Measurements from ENCODE around the gene SEC14L1. TPM values are rescaled to one million over a fixed set of nuclear protein-coding genes. Genes with fewer than 3 reads are reported as not detected.
"Not testable (repeated sequence)": the region's sequence is repeated elsewhere in the genome, so short reads cannot be mapped to it uniquely, and the experiment has no call there.

SEC14L1 gene
- total RNA-seq, 1 donor from 2014 or later: 637 TPM

DNA sequence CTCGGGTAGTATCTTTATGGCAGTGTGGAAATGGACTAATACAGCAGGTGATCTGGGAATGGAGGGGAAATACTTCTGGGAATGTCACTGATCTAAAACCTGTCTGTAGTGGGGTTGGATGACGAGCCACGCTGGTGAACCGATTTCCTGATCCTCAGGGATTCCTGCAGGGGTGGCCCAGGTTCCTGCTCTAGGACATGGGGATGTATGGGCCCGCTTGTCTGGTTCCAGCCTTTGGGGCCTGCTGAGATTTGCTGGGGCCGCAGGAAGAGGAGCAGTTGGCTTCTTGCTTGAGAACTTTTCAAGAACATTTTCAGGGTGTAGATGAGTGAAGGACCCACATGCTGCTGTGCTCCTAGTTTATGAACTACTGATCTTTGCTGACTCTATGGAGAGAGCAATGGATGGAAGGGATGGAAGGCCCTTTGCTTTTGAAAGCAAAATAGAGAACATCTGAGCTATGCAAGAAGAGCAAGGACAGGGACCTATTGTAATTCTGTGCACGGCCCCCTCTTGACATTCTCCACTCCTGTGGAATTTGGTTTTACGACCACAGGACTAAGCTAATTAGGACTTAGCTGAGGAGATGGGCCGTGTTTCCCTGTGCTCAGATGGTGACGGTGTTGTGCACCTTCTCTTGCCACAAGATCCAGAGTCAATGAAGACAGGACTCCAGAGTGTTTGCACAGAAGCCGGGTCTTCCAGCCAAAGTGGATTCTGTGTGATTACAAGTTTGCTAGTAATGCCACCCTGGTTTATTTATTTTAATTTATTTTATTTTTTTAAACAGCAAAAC, 90.5 kb downstream of the SEC14L1 start:
- no peak for DNase-seq (ENCODE audit: extremely low read depth, low read depth, low spot score)

DNA sequence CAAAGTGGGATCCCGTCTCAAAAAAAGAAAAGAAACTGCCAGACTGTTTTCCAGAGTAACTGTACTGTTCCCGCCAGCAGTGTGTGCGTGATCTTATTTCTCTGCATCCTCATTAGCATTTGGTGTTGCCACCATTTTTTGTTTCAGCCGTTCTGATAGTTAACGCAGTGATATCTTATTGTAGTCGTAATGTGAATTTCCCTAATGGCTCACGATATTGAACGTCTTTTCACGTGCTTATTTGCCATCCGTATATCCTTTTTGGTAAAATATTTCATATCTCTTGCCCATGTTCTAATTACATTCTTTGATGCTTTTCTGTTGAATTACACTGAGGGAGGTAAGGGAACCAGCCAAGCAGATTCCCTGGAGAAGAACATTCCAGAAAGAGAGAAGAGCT, 92.4 kb downstream of the SEC14L1 start:
- no peak for DNase-seq (ENCODE audit: extremely low read depth, low read depth, low spot score)

DNA sequence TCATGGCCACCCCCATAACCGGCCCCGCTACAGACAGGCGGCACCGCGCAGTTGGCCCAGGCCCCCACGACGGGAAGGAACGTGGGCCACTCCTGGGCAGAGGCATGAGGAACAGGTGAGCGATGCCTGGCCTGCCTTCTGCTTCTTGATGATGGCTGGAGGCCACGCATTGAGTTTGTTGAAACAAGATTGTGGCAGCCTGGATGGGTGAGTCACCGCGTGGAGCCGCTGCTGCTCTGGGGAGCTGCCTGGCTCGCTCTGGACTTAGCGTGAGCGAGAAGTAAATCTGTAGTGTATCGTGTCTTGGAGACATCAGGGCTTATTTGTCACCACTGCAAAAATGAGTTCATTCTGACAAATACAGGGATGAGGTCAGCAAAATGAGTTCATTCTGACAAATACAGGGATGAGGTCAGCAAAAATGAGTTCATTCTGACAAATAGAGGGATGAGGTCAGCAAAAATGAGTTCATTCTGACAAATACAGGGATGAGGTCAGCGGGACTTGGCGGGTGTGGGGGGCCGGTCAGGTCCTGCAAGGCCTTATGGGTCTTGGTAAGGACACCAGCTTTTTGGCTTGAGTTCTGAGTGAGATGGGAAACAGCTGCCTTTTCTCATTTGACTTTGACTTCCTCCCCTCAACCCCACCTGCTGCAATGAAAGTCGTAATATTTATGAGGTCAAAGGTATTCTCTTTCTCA, 93.0 kb downstream of the SEC14L1 start:
- DNase-seq (ENCODE audit: extremely low read depth, low read depth, low spot score): peak; percentile 60

DNA sequence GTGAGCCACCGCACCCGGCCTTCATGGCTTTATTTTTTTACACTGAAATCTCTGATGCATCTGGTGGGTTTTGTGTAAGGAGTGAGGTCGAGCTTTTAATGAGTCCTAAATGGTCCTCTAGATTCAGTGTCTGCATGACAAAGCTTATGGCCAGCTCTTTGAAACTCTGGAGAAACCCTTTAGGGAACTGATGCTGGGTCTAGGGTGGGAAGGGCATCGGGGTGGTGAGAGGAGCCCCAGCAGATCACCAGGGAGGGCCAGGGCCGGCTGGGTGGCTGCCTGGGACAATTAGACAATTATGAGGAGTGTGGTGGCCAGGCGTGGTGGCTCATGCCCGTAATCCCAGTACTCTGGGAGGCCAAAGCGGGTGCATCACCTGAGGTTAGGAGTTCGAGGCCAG, 93.9 kb downstream of the SEC14L1 start:
- DNase-seq (ENCODE audit: extremely low read depth, low read depth, low spot score): no peak

DNA sequence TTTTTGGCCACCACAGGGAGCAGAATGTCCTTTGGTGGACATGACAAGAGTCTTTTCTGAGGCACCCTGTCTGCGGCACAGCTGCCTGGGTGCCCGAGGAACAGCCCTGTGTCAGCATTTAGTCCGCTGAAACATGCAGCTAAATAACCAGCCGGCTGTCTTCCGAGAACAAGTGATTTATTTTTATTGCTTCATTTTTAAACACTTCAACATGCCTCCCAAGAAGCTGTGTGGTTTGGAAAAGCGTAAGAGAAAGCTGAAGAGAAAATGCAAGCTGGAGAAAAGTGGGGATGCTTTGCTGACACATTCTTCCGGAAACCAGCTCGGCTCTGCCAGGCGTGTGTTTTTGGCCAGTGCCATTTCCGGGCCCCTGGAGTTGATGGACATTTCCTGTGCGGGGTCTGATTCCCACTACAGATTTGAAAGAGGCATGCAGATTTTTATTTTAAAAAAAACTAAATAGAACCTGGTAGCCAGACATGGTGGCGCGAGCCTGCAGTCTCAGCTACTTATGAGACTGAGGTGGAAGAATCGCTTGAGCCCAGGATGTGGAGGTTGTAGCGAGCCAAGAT, 94.7 kb downstream of the SEC14L1 start:
- DNase-seq (ENCODE audit: extremely low read depth, low read depth, low spot score): peak; percentile 37

DNA sequence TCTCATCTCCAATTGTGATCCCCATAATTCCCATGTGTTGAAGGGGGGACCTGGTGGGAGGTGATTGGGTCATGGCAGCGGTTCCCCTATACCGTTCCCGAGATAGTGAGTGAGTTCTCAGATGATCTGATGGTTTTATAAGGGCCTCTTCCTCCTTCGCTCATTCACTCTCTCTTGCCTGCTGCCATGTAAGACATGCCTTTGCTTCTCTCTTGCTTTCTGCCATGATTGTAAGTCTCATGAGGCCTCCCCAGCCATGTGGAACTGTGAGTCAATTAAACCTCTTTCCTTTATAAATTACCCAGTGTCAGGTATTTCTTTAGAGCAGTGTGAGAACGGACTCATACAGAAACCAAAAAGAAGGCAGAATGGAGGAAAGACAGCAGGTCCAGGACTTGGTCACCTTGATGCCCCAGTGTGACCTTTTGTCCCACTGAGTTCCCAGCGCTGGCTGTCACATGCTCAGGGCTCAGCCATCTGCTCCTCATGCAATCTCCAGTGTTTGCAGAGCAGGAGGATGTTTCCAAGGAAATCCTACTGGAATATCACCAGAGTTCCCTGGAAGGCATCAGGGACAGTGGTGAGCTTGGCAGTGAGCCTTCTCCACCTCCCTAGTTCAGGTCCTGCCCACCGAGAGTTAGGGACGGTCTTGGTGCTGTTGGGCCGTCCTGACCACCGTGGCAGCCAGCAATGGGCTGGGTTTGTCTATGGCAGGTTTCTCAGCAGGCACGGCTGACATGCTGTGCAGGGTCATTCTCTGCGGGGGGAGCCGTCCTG, 96.7 kb downstream of the SEC14L1 start:
- no peak for DNase-seq (ENCODE audit: extremely low read depth, low read depth, low spot score)

DNA sequence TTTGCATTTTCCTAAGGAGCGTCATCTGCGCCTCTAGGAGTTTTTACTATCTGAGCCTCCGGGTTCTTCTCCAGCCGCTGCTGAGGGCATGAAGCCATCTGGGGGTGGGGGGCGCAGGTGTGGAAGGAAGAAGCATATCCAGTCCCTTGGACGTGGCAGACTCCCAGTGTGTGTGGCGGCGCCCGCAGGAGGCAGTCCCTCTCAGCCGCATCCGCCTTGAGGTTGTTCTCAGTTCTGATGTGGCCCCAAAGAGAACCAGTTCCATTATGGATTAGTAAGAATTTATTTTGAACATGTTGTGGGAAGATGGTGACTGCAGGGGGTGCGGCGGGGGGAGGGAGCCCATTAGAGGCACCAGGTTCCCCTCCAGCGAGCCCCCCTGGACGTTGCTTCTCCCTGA, 100.2 kb downstream of the SEC14L1 start:
- DNase-seq (ENCODE audit: extremely low read depth, low read depth, low spot score): no peak

DNA sequence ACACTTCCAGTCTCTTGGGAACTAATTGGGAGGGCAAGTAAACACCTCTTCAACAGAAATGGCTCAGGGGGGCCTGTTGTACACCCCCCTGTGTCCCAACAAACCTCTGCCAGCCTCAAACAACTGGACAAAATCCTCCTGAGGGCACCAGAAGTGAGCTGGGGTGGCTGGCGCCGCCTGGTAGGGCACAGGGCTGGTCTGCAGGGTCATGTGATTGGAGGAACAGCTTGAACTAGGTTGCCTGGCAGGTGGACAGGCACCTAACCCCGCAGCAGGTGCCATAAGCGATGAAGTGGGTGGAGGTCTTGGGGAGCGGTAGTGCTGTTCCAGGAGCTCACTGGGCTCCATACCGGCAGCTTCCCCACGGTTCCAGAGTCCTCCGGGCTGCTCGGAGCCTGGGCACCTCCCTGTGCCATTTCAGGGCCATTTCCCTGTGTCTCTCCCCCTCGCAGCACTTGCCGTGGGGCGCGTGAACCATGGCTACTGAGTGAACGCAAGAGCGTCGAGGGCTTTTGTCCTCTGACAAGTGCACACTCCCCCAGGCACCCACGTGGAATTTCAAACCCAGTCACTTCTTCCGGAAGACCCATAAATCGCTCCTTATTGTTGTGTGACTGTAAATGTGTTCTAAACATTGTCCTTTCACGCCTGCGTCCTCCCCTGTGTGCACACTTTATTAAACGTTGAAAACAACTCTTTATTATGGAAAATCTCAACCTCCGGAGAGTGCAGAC, 101.5 kb downstream of the SEC14L1 start:
- no peak for DNase-seq (ENCODE audit: extremely low read depth, low read depth, low spot score)

DNA sequence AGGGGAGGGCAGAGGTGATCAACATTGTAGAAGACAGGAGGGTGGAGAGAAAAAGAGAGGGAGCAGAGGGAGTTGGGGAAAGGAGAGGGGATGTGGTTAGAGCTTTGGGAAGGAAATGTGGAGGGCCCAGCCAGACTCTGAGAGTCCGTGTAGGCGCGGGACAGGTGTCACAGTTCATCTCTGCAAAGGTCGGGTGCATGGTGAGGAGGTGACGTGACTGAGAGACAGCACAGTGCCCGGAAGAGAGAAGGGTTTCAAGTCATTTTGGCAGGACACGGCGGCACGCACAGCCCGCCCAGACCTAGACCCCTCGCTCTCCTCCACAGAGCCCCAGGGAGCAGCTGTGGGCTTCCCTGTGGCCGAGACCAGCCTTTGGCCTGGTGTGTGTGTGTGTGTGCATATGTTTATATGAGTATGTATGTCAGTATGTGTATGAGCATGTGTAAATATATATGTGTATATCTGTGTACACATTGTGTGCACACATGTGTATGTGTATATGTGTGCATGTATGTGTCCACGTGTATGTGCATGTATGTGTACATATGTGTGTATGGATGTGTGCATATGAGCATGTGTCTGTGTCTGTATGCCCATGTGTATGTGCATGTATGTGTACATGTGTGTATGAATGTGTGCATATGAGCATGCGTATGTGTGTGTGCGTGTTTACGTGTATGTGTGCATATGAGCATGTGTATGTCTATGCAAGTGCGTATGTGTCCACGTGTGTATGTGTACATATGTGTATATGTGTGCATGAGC, 104.6 kb downstream of the SEC14L1 start:
- no peak for DNase-seq (ENCODE audit: extremely low read depth, low read depth, low spot score)

DNA sequence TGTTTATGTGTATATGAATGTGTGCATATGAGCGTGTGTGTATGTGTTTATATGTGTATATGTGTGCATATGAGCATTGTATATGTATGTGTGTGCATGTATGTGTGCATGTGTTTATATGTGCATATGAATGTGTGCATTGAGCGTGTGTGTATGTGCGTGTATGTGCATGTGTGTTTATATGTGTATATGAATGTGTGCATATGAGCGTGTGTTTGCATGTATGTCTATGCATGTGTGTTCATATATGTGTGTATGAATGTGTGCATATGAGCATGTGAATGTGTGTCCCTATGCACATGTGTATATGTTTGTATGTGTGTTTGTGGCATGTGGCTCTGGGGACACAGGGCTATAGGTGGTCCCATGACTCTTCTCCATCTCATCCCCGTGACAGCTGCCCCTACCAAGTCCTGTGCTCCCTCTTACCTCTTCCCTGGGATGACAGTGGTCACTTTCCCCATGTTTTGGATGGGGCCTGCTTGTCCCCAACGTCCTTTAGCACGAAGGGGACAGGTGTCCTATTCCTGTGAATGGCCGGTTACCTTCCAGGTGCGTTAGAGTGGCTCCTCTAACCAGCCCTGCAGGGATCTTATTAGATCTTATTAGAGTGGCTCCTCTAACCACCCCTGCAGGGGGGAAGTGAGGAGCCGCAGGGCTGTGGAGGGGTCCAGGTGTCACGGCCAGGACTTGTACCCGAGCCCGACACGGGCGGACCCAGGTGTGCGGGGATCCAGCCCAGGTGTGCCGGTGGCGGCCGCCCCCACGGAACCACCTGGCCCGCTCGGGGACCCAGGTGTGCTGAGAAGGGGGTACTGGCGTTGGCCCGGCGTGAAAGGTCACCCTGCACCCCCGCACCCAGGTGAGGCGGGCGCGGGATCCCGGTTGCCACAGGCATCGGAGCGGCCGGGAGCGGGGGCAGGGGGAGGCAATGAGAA, 105.6 kb downstream of the SEC14L1 start:
- DNase-seq (ENCODE audit: extremely low read depth, low read depth, low spot score): no peak

DNA sequence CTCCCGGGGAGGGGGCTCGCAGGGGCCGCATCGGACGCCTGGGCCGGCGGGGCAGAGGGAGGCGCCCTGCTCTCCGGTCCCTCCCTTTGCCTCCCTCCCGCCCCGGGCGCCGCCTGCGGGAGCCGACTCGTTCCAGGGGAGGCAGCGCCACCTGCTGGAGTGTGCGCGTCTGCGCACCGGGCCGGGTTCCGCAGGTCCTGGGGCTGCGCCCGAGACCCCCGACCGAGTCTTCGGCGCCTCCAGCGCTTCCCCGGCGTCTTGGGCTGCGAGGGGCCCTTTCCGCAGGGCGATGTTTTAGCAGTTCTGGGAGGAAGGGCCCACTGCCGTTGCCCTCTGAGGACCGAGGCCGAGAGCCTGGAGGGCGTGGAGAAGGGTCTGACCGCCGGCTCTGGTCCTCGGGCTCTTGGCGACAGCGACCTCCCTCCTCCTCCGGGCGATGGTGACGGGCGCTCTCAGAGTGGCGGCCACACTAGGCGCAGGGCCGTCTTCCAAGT, 106.3 kb downstream of the SEC14L1 start:
- DNase-seq (ENCODE audit: extremely low read depth, low read depth, low spot score): no peak

DNA sequence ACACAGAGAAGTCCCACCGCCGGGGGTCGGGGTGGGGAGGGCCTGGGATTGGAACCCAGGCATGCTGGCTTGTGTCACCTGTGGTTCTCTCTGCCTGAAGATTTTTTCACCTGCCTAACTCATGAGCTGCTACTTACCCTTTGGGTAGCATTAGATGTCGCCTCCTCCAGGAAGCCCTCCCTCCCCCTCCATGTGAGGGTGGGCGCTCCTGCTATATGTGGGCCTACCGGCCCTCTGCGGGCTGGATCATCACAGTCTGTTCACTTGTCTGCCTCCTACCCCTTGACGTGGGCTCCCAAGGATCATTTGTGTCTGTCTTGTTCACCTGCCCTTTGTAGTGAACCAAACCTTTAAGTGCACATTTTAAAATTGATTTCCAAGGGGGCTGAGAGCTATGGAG, 106.8 kb downstream of the SEC14L1 start:
- no peak for DNase-seq (ENCODE audit: extremely low read depth, low read depth, low spot score)

DNA sequence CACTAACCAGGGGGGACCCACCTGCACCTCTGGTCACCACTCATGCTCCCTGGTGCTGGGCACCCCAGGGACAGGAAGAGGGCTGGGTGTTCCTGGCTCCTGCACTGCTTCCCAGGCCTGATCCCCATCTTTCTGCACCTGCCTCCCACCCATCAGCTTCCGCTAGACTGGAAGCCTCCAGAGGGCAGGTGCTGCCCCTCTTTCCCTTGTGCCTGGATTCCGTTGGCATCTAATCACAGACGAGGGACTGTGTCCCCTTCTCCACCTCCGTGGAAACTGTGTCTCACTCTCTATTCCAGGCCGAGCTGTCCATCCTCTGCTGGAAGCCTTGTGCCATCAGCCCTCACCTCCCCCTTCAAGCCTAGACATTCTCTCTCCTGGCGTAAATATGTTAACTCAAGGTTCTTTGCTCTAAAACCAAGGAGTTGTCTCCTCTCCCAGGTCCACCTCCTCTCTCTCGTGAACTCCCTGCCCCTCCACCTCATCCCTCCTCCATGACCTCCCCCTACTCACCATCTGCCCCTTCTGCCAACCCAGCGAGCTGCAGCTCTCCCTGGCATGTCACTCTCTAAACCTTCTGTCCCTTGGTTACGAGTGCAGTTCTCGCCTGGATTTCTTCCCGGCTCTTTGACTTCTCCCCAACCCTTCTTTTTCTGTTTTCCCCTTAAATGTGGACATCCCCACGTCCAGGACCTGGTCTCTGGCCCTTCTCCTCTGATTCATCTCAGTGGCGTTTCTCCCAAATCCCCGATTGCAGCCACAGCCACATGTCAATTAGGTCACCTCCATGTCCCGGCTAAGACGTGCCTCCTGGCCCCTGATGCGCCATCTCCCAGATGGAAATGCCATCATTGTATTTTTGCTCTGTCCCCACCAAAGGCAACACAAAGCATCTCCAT, 107.7 kb downstream of the SEC14L1 start:
- no peak for DNase-seq (ENCODE audit: extremely low read depth, low read depth, low spot score)

DNA sequence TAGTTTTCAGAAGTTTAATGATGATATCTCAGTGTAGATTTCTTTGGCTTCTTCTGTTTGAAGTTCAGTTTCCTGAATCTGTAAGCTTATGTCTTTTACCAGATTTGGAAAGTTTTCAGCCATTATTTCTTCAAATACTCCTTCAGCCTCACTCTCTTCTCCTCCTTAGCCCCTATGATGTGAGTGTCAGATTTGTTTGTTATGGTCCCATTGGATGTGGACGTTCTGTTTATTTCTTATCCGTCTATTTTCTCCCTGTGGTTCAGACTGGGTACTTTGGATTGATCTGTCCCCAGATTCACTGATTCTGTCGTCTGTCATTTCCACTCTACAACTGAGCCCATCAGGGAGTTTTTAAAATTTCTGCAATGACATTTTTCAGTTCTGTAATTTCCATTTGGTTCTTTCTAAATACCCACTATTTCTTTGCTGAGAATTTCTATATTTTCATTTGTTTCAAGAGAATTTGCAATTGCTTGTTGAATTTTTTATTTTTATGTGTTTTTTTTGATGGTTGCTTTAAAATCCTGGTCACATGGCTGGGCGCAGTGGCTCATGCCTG, 110.9 kb downstream of the SEC14L1 start:
- no peak for DNase-seq (ENCODE audit: extremely low read depth, low read depth, low spot score)

DNA sequence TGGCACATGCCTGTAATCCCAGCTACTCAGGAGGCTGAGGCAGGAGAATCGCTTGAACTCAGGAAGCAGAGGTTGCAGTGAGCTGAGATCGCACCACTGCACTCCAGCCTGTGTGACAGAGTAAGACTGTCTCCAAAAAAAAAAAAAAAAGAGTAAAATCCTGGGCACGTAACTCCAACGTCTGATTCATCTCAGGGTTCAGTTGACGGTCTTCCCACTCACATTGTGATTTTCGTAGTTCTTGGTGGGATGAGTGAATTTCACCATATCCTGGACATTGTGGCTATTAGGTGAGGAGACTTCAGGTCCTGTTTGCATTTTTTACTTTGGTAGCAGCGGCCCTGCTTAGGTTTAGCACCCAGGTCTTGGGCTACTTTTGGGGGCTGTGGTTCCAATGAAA, 111.5 kb downstream of the SEC14L1 start:
- not testable (repeated sequence) for DNase-seq (ENCODE audit: extremely low read depth, low read depth, low spot score)

DNA sequence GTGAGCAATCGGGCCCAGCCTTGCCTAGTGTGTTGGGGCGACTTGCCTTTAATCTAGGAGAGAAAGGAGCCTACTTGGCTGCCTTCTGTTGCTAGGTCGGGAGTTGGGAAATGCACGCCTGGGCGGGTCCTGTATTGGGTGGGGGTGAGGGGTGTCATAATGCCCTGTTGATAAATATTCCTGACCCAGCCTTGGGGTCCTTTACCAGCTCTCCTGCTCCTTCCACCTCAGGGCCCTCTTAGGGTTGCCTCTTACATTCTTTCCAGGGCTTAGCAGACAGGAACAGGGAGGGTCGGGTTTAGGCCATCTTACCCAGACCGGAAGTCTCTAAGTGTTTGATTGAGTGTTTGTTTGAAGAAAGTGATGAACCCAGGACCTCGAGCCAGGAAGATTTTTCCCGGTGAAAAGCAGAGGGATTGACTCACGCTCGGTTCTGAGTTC, 112.9 kb downstream of the SEC14L1 start:
- DNase-seq (ENCODE audit: extremely low read depth, low read depth, low spot score): no peak
